Measurements from ENCODE around the gene GSG1.

DNA sequence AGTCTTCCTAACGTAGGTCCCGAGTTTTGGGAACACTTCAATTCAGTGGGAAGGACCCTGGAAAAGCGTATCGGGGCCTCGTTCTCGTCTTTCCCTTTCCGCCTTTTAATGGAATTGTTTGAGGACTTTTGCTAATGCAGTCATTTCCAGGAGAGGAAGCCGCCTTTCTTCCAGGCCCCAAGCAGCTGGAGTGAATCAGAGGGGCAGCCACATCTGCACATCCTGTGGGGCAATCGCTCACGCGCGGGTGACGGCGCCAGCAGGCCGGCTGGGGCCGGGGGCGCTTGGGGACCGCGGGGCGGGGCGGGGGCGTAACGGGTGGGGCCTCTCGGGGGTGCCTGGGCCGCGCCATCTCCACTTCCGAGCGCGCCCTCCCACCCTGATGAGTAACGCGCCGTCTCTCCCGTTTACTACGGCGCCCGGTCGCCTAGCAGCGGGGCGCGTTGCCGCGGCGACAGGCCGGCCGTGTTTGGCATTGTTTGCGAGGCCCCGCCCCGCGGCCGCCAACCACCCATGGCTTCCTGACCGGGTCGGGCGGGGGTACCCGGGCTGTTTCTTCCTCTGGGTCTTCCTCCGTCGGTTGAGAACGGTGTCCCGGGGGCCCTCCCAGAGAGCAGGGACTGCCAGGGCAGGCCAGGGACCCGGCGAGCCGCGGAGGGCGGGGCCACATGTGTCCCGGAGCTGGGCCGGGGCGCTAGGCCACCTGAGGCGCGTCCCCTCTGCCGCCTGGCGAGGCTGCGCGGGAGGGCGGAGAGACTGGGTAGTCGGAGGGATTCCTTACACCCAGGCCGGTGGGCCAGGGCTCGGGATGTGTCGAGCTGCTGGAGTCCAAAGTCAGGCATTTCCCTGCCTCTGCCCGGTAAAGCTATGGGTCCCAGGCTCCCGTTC is 2.3 kb downstream of the GSG1 start:
- no peak for TF ChIP-seq RCOR1 (IDR thresholded peaks at IDR 0.05; ENCODE audit: low read depth, low read length)
- TF ChIP-seq KDM1A (IDR thresholded peaks at IDR 0.05; ENCODE audit: low read depth) = no peak
- no peak for TF ChIP-seq POLR2AphosphoS2 (conservative IDR thresholded peaks at IDR 0.05; ENCODE audit: low read length)
- TF ChIP-seq SREBF2 (IDR thresholded peaks at IDR 0.05) = no peak
- TF ChIP-seq, protein P1, sequence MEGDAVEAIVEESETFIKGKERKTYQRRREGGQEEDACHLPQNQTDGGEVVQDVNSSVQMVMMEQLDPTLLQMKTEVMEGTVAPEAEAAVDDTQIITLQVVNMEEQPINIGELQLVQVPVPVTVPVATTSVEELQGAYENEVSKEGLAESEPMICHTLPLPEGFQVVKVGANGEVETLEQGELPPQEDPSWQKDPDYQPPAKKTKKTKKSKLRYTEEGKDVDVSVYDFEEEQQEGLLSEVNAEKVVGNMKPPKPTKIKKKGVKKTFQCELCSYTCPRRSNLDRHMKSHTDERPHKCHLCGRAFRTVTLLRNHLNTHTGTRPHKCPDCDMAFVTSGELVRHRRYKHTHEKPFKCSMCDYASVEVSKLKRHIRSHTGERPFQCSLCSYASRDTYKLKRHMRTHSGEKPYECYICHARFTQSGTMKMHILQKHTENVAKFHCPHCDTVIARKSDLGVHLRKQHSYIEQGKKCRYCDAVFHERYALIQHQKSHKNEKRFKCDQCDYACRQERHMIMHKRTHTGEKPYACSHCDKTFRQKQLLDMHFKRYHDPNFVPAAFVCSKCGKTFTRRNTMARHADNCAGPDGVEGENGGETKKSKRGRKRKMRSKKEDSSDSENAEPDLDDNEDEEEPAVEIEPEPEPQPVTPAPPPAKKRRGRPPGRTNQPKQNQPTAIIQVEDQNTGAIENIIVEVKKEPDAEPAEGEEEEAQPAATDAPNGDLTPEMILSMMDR (IDR thresholded peaks at IDR 0.05) = no peak
